ENCODE measurements around the gene HNRNPH3. TPM values are rescaled to one million over a fixed set of nuclear protein-coding genes. Genes with fewer than 3 reads are reported as not detected.

Gene HNRNPH3
- total RNA-seq, 1 donor from 2014 or later: 124 TPM

DNA sequence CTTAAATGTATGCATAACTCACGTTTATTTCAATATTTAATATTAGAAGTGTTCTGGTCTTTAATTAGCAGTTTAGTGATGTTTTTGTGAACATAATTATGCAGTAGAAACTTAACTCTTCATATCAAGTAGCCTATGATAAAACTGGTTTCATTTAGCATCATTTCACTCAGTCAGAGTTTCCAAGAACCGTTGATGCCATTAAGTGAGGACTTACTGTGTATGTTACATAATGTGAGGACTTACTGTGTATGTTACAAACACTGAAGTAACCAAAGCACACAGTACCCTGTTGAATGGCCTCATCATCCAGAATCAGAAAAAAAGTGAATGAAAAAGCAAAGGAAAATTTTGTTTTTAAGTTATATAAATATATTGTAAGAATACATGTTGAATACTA, 33.7 kb downstream of the HNRNPH3 start:
- Mint-ChIP-seq H3K4me1 (ENCODE audit: unreplicated experiment) (no peaks in the 10 kb centered on the region), H3K4me3 (ENCODE audit: unreplicated experiment) (no peak overlapping the region), H3K9me3 (ENCODE audit: unreplicated experiment) (no peaks in the 10 kb centered on the region), H3K27ac (ENCODE audit: unreplicated experiment) (no peak overlapping the region), H3K27me3 (ENCODE audit: unreplicated experiment) (peaks cover 1% of the 10 kb centered on the region), H3K36me3 (ENCODE audit: low read depth, unreplicated experiment) (peaks cover 7% of the 10 kb centered on the region)
- TF ChIP-seq, protein P1, sequence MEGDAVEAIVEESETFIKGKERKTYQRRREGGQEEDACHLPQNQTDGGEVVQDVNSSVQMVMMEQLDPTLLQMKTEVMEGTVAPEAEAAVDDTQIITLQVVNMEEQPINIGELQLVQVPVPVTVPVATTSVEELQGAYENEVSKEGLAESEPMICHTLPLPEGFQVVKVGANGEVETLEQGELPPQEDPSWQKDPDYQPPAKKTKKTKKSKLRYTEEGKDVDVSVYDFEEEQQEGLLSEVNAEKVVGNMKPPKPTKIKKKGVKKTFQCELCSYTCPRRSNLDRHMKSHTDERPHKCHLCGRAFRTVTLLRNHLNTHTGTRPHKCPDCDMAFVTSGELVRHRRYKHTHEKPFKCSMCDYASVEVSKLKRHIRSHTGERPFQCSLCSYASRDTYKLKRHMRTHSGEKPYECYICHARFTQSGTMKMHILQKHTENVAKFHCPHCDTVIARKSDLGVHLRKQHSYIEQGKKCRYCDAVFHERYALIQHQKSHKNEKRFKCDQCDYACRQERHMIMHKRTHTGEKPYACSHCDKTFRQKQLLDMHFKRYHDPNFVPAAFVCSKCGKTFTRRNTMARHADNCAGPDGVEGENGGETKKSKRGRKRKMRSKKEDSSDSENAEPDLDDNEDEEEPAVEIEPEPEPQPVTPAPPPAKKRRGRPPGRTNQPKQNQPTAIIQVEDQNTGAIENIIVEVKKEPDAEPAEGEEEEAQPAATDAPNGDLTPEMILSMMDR (IDR thresholded peaks at IDR 0.05; ENCODE audit: unreplicated experiment): no peak
- no peak for DNase-seq (ENCODE audit: low spot score)

DNA sequence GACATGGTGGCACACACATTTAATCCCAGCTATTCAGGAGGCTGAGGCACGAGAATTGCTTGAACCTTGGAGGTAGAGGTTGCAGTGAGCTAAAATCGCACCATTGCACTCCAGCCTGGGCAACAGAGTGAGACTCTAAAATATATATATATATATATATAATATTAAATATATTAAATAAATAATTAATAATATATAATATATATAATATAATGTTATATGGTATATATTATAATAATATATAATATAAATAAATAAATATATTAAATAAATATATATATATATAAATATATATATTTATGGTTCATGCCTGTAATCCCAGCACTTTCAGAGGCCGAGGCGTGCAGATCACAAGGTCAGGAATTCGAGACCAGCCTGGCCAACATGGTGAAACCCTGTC, 34.7 kb downstream of the HNRNPH3 start:
- Mint-ChIP-seq H3K27me3 (ENCODE audit: unreplicated experiment) (peaks cover 1% of the 10 kb centered on the region), H3K36me3 (ENCODE audit: low read depth, unreplicated experiment) (peaks cover 14% of the 10 kb centered on the region), H3K4me1 (ENCODE audit: unreplicated experiment) (no peaks in the 10 kb centered on the region), H3K27ac (ENCODE audit: unreplicated experiment) (no peak overlapping the region), H3K9me3 (ENCODE audit: unreplicated experiment) (no peaks in the 10 kb centered on the region), H3K4me3 (ENCODE audit: unreplicated experiment) (no peak overlapping the region)
- TF ChIP-seq, protein P1 (IDR thresholded peaks at IDR 0.05; ENCODE audit: unreplicated experiment): no peak
- DNase-seq (ENCODE audit: low spot score): no peak

DNA sequence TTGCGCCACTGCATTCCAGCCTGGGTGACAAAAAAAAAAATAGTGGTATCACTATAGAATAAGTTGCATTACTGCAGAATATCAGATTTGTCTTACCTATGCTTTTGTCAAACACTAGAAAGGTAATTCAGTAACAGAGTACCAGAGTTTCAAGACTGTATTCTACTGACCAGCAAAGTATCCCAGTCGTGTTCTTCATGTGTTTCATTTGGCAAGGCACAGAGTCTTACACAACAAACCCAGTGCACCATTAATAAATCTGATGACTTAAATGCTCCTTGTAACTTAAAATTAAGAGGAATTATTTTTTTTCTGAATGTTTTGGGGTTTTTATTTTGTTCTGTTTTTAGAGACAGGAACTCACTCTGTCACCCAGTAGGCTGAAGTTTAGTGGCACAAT, 35.3 kb downstream of the HNRNPH3 start:
- no peak for DNase-seq (ENCODE audit: low spot score)
- H3K36me3 Mint-ChIP-seq (ENCODE audit: low read depth, unreplicated experiment): peaks cover 16% of the 10 kb centered on the region
- no peak overlapping the region for H3K27ac Mint-ChIP-seq (ENCODE audit: unreplicated experiment)
- H3K9me3 Mint-ChIP-seq (ENCODE audit: unreplicated experiment): no peaks in the 10 kb centered on the region
- no peaks in the 10 kb centered on the region for H3K4me1 Mint-ChIP-seq (ENCODE audit: unreplicated experiment)
- H3K27me3 Mint-ChIP-seq (ENCODE audit: unreplicated experiment): peaks cover 1% of the 10 kb centered on the region
- no peak overlapping the region for H3K4me3 Mint-ChIP-seq (ENCODE audit: unreplicated experiment)
- TF ChIP-seq, protein P1 (IDR thresholded peaks at IDR 0.05; ENCODE audit: unreplicated experiment): no peak

DNA sequence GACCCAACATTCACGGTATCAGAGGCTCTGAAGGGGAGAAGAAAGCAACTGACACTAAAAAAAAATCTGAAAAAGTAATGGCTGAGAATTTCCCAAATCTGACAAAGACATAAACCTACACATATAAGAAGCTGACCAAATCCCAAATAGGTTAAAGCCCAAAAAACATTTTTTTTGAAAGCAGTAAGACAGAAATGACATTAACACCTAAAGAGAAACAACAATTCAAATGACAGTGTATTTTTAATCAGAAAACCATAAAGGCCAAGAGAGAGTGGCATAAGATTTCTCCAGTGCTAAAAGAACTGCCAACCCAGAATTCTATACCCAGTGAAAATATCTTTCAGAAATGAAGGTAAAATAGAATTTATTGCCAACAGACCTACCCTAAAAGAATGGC, 39.7 kb downstream of the HNRNPH3 start:
- Mint-ChIP-seq H3K4me3 (ENCODE audit: unreplicated experiment) (no peak overlapping the region), H3K4me1 (ENCODE audit: unreplicated experiment) (no peaks in the 10 kb centered on the region), H3K27ac (ENCODE audit: unreplicated experiment) (no peak overlapping the region), H3K27me3 (ENCODE audit: unreplicated experiment) (peaks cover 1% of the 10 kb centered on the region), H3K9me3 (ENCODE audit: unreplicated experiment) (peaks cover 5% of the 10 kb centered on the region), H3K36me3 (ENCODE audit: low read depth, unreplicated experiment) (peaks cover 31% of the 10 kb centered on the region)
- DNase-seq (ENCODE audit: low spot score): no peak
- TF ChIP-seq, protein P1 (IDR thresholded peaks at IDR 0.05; ENCODE audit: unreplicated experiment): no peak

DNA sequence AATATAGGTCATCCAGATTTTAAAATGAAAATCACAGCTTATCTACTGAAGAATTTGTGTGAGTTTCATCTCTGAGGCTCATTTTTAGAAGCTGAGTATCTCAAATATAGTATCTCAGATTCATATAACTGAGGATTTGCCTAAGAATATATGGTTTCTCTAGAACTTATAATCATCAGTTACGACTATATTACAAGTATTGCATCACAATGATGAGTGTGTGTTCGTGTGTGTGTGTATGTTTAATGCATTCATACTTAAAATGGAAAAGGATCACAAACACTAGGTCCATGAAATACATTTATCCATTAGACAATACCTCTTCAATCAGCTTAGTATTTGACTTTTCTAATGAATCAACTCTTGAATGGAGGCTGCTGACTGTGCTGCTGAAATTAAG, 53.9 kb downstream of the HNRNPH3 start:
- H3K36me3 Mint-ChIP-seq (ENCODE audit: low read depth, unreplicated experiment): peaks cover 4% of the 10 kb centered on the region
- no peak for DNase-seq (ENCODE audit: low spot score)
- TF ChIP-seq, protein P1 (IDR thresholded peaks at IDR 0.05; ENCODE audit: unreplicated experiment): no peak
- no peak overlapping the region for H3K4me3 Mint-ChIP-seq (ENCODE audit: unreplicated experiment)
- no peaks in the 10 kb centered on the region for H3K27me3 Mint-ChIP-seq (ENCODE audit: unreplicated experiment)
- no peaks in the 10 kb centered on the region for H3K4me1 Mint-ChIP-seq (ENCODE audit: unreplicated experiment)
- H3K27ac Mint-ChIP-seq (ENCODE audit: unreplicated experiment): no peak overlapping the region
- no peaks in the 10 kb centered on the region for H3K9me3 Mint-ChIP-seq (ENCODE audit: unreplicated experiment)

Other genes starting within 250 kb of the HNRNPH3 start
- gene MYPN, start 222.6 kb upstream of the HNRNPH3 start, total RNA-seq (ENCODE audit: unreplicated experiment): not detected
- gene ATOH7, start 100.0 kb upstream of the HNRNPH3 start, total RNA-seq (ENCODE audit: unreplicated experiment): 0.23 TPM
- 3.2 TPM for gene PBLD, start 864 bp downstream of the HNRNPH3 start, total RNA-seq (ENCODE audit: unreplicated experiment)
- 24.7 TPM for gene RUFY2, start 75.2 kb downstream of the HNRNPH3 start, total RNA-seq (ENCODE audit: unreplicated experiment)
- 14.5 TPM for gene DNA2, start 139.9 kb downstream of the HNRNPH3 start, total RNA-seq (ENCODE audit: unreplicated experiment)
- 19.1 TPM for gene SLC25A16, start 195.5 kb downstream of the HNRNPH3 start, total RNA-seq (ENCODE audit: unreplicated experiment)
- 20.3 TPM for gene TET1, start 228.3 kb downstream of the HNRNPH3 start, total RNA-seq (ENCODE audit: unreplicated experiment)

Measured in endothelial cell (in vitro differentiated cells).